SU-DHL-6 (cell line): ENCODE data around the gene YIPF6.

Experiments used
- H2AFZ ChIP-seq: fragments of 200-600 bp; sonication (generic); 2 replicates; pipeline ENCODE4 v1.6.1; 2014; ENCODE audit warnings: low read depth, mild to moderate bottlenecking, moderate library complexity, mixed read lengths, antibody characterized with exemption, low read length; ENCODE audit not compliant: severe bottlenecking
- H3F3A ChIP-seq: fragments of 200-600 bp; shearing (Covaris generic); 2 replicates; pipeline ENCODE4 v1.6.0; 2016; ENCODE audit warnings: antibody characterized with exemption, mild to moderate bottlenecking; ENCODE audit not compliant: insufficient read depth
- H3K27ac ChIP-seq: fragments of 200-600 bp; sonication (generic); 2 replicates; pipeline ENCODE4 v1.5.1; 2016; ENCODE audit warnings: low read depth, mild to moderate bottlenecking, low read length, moderate library complexity, mixed read lengths
- H3K27me3 ChIP-seq: fragments of 200-600 bp; sonication (generic), shearing (Covaris generic); 2 replicates; pipeline ENCODE4 v1.6.0; 2014; ENCODE audit warnings: mild to moderate bottlenecking, low read length
- H3K36me3 ChIP-seq: fragments of 200-600 bp; sonication (generic); 2 replicates; pipeline ENCODE4 v1.6.1; 2014; ENCODE audit warnings: mild to moderate bottlenecking, low read length, mixed read lengths
- H3K4me2 ChIP-seq: fragments of 300-600, 200-600 bp; shearing (Covaris generic), sonication (generic); 2 replicates; pipeline ENCODE4 v1.6.0; 2014; ENCODE audit warnings: low read length, low read depth, mild to moderate bottlenecking; ENCODE audit not compliant: poor library complexity, severe bottlenecking
- H3K4me3 ChIP-seq: fragments of 200-600 bp; sonication (generic); 2 replicates; pipeline ENCODE4 v1.5.1; 2014; ENCODE audit warnings: antibody characterized with exemption, low read length, mild to moderate bottlenecking, mixed read lengths; ENCODE audit not compliant: insufficient read depth, poor library complexity, severe bottlenecking
- H3K79me2 ChIP-seq: fragments of 200-600 bp; sonication (generic); 2 replicates; pipeline ENCODE4 v1.6.1; 2014; ENCODE audit warnings: mild to moderate bottlenecking, low read length, moderate library complexity; ENCODE audit not compliant: insufficient read depth
- H3K9ac ChIP-seq: fragments of 200-600 bp; sonication (generic); 2 replicates; pipeline ENCODE4 v1.7.0; 2014; ENCODE audit warnings: mild to moderate bottlenecking, low read length
- H3K9me2 ChIP-seq: fragments of 200-600 bp; sonication (generic); replicated peaks from 2 replicates; pipeline ENCODE4 v1.6.1; 2014; ENCODE audit warnings: low read length; ENCODE audit not compliant: insufficient read depth
- H3K9me3 ChIP-seq: fragments of 200-600 bp; sonication (generic); 2 replicates; pipeline ENCODE4 v1.6.1; 2014; ENCODE audit warnings: low read length, mixed read lengths; ENCODE audit not compliant: insufficient read depth
- H4K20me1 ChIP-seq: fragments of 200-600 bp; sonication (generic); 2 replicates; pipeline ENCODE4 v1.6.1; 2014; ENCODE audit warnings: low read depth, mild to moderate bottlenecking, antibody characterized with exemption, low read length, moderate library complexity, mixed read lengths
- EZH2phosphoT487 ChIP-seq: fragments of 200-600 bp; sonication (generic), shearing (Covaris generic); conservative IDR thresholded peaks from 2 replicates; pipeline ENCODE4 v1.6.1; 2018; ENCODE audit warnings: mild to moderate bottlenecking, antibody characterized with exemption, low read length, moderate library complexity, mixed read lengths
- TF ChIP-seq, protein P1 (sequence below): fragments of 200-600 bp; sonication (generic); IDR thresholded peaks from one replicate; pipeline ENCODE4 v1.5.1; 2017; ENCODE audit warnings: antibody characterized with exemption, mild to moderate bottlenecking, low read length, moderate library complexity; ENCODE audit not compliant: insufficient read depth, poor library complexity, severe bottlenecking

Gene YIPF6

DNA sequence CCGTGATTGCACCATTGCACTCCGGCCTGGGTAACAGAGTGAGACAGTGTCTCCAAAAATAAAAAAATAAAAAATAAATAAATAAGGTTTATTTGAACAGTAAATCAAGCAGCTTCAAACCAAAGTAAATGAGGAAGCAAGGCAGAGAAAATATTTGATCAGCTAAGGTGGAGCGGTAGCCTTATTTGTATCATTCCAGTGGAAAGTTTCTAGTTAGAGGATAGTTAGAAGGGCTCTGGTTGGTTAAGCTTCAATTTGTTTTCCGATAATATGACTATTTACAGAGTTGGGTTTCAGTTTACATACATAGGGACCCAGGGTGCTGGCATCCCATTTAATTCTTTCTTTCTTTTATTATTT, 43.7 kb upstream of the YIPF6 start:
- TF ChIP-seq, protein P1, sequence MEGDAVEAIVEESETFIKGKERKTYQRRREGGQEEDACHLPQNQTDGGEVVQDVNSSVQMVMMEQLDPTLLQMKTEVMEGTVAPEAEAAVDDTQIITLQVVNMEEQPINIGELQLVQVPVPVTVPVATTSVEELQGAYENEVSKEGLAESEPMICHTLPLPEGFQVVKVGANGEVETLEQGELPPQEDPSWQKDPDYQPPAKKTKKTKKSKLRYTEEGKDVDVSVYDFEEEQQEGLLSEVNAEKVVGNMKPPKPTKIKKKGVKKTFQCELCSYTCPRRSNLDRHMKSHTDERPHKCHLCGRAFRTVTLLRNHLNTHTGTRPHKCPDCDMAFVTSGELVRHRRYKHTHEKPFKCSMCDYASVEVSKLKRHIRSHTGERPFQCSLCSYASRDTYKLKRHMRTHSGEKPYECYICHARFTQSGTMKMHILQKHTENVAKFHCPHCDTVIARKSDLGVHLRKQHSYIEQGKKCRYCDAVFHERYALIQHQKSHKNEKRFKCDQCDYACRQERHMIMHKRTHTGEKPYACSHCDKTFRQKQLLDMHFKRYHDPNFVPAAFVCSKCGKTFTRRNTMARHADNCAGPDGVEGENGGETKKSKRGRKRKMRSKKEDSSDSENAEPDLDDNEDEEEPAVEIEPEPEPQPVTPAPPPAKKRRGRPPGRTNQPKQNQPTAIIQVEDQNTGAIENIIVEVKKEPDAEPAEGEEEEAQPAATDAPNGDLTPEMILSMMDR, result no peak
- TF ChIP-seq EZH2phosphoT487, result no peak
- H2AFZ ChIP-seq, result no peak overlapping the region
- no peaks in the 10 kb centered on the region for H4K20me1 ChIP-seq
- no peaks in the 10 kb centered on the region for H3K27me3 ChIP-seq
- no peak overlapping the region for H3K4me3 ChIP-seq
- no peak overlapping the region for H3K4me2 ChIP-seq
- no peak overlapping the region for H3K9ac ChIP-seq
- H3K27ac ChIP-seq, result no peak overlapping the region
- no peaks in the 10 kb centered on the region for H3K79me2 ChIP-seq
- H3K36me3 ChIP-seq, result no peaks in the 10 kb centered on the region
- H3K9me2 ChIP-seq, result no peaks in the 10 kb centered on the region
- H3K9me3 ChIP-seq, result no peaks in the 10 kb centered on the region
- H3F3A ChIP-seq, result no peaks in the 10 kb centered on the region

DNA sequence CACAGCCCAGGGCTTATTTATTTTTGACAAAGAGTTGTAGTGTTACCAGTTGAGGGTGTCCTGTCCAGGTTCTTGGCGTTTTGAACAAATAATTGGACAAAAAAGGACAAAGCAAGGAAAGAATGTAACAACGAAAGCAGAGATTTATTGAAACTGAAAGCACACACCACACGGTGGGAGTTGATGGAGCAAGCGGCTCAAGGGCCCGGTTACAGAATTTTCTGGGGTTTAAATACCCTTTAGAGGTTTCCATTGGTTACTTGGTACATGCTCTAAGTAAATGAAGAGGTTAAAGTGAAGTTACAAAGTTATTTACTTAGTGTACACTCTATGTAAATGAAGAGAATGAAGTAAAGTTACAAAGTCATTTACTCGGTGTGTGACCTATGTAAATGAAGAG, 37.8 kb upstream of the YIPF6 start:
- H3K4me3 ChIP-seq, result no peak overlapping the region
- H3K27me3 ChIP-seq, result no peaks in the 10 kb centered on the region
- no peaks in the 10 kb centered on the region for H3F3A ChIP-seq
- no peak overlapping the region for H3K4me2 ChIP-seq
- no peak overlapping the region for H3K27ac ChIP-seq
- no peaks in the 10 kb centered on the region for H3K9me3 ChIP-seq
- no peaks in the 10 kb centered on the region for H3K36me3 ChIP-seq
- H2AFZ ChIP-seq, result no peak overlapping the region
- TF ChIP-seq, protein P1, result no peak
- TF ChIP-seq EZH2phosphoT487, result no peak
- H3K9me2 ChIP-seq, result no peaks in the 10 kb centered on the region
- H3K79me2 ChIP-seq, result no peaks in the 10 kb centered on the region
- no peak overlapping the region for H3K9ac ChIP-seq
- H4K20me1 ChIP-seq, result no peaks in the 10 kb centered on the region

DNA sequence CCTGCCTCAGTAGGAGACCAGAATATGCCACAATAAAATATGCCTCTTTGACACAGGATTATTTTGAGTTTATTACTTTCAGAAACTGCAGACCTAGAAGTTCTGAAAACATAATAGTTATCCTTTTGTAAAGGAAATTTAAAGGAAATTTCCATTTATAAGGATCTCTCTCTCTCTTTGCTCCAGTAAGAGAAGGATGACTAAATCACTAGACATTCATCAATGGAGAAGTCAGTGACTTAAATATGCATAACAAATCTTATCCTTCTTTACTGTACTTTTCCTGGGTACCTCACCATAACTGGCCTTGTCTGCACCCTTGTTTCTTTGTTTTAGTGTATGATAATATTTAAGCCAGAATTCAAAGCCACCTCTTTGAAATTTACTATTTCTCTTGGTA, 37.3 kb upstream of the YIPF6 start:
- Histone ChIP-seq H3K27me3 (no peaks in the 10 kb centered on the region), H4K20me1 (no peaks in the 10 kb centered on the region), H3K4me3 (no peak overlapping the region), H3K9me3 (no peaks in the 10 kb centered on the region), H3K9ac (no peak overlapping the region), H3K4me2 (no peak overlapping the region), H3K9me2 (no peaks in the 10 kb centered on the region), H2AFZ (no peak overlapping the region), H3K36me3 (no peaks in the 10 kb centered on the region), H3K27ac (no peak overlapping the region), H3F3A (no peaks in the 10 kb centered on the region), H3K79me2 (no peaks in the 10 kb centered on the region)
- TF ChIP-seq, protein P1, result no peak
- TF ChIP-seq EZH2phosphoT487, result no peak

- Histone ChIP-seq H3K4me3 (no peak overlapping the region), H3K4me2 (no peak overlapping the region), H3K9me2 (no peaks in the 10 kb centered on the region), H3K36me3 (no peaks in the 10 kb centered on the region), H3K9ac (no peak overlapping the region), H4K20me1 (no peaks in the 10 kb centered on the region), H3K79me2 (no peaks in the 10 kb centered on the region), H3K27ac (no peak overlapping the region), H3F3A (no peaks in the 10 kb centered on the region), H3K27me3 (no peaks in the 10 kb centered on the region), H2AFZ (no peak overlapping the region), H3K9me3 (no peaks in the 10 kb centered on the region)
- no peak for TF ChIP-seq EZH2phosphoT487
- TF ChIP-seq, protein P1, result no peak
These were observed 36.7 kb upstream of the YIPF6 start for GRCh38 chrX:68462197-68462596.
